HepG2 (cell line): Measurements from ENCODE around the gene AJM1.

ENCODE experiments used
- CTCF ChIP-seq: sonication (generic); formaldehyde crosslinking; IDR thresholded peaks from 2 replicates; pipeline ENCODE4 v1.5.0; 2020; ENCODE audit warnings: mild to moderate bottlenecking, missing genetic modification reagents, moderate library complexity
- EZH2 ChIP-seq: conservative IDR thresholded peaks from 2 replicates; pipeline ENCODE4 v1.6.1; 2012; ENCODE audit warnings: mild to moderate bottlenecking, low read depth, low read length, moderate library complexity
- HNRNPUL1 ChIP-seq: fragments of 200-400 bp; formaldehyde crosslinking; IDR thresholded peaks from 2 replicates; pipeline ENCODE4 v1.6.1; 2017; ENCODE audit warnings: low read depth, mild to moderate bottlenecking, low read length, moderate library complexity
- MNT ChIP-seq: fragments of 450-650 bp; IDR thresholded peaks from 2 replicates; pipeline ENCODE4 v1.6.1; 2016
- NFATC3 ChIP-seq: sonication (generic); formaldehyde crosslinking; IDR thresholded peaks from 2 replicates; pipeline ENCODE4 v1.5.1; 2020; ENCODE audit warnings: mild to moderate bottlenecking, missing genetic modification reagents
- PHF5A ChIP-seq: IDR thresholded peaks from one replicate; pipeline ENCODE4 v1.6.1; 2018; ENCODE audit warnings: low read depth, missing genetic modification reagents; ENCODE audit not compliant: unreplicated experiment
- POLR2AphosphoS2 ChIP-seq: IDR thresholded peaks from 2 replicates; pipeline ENCODE4 v1.6.1; 2011; ENCODE audit warnings: low read depth, low read length, improper control_type of control experiment
- RORA ChIP-seq: sonication (generic); formaldehyde crosslinking; IDR thresholded peaks from 2 replicates; pipeline ENCODE4 v1.5.0; 2020; ENCODE audit warnings: mild to moderate bottlenecking, missing genetic modification reagents, moderate library complexity
- SMAD3 ChIP-seq: sonication (generic); formaldehyde crosslinking; IDR thresholded peaks from 2 replicates; pipeline ENCODE4 v1.4.0; 2020; ENCODE audit warnings: missing genetic modification reagents
- WIZ ChIP-seq: sonication (generic); formaldehyde crosslinking; IDR thresholded peaks from 2 replicates; pipeline ENCODE4 v1.5.1; 2020; ENCODE audit warnings: mild to moderate bottlenecking, missing genetic modification reagents
- ZNF136 ChIP-seq: sonication (generic); formaldehyde crosslinking; IDR thresholded peaks from 2 replicates; pipeline ENCODE4 v1.8.1; 2022; ENCODE audit warnings: low read depth, mild to moderate bottlenecking, moderate library complexity, missing genetic modification reagents
- ZNF260 ChIP-seq: sonication (generic); formaldehyde crosslinking; IDR thresholded peaks from 2 replicates; pipeline ENCODE4 v1.4.0; 2020; ENCODE audit warnings: missing genetic modification reagents, low read depth, mild to moderate bottlenecking, borderline replicate concordance
- ZXDC ChIP-seq: sonication (generic); formaldehyde crosslinking; IDR thresholded peaks from 2 replicates; pipeline ENCODE4 v1.5.0; 2020; ENCODE audit warnings: mild to moderate bottlenecking, missing genetic modification reagents

GRCh38 chr9:136827794-136828473, 14.3 kb upstream of the AJM1 start:
- no peak for TF ChIP-seq HNRNPUL1
- TF ChIP-seq EZH2 = no peak
- no peak for TF ChIP-seq ZXDC
- TF ChIP-seq CTCF (CRISPR knock-in tag) = no peak
- TF ChIP-seq ZNF136 = no peak
- no peak for TF ChIP-seq POLR2AphosphoS2
- no peak for TF ChIP-seq PHF5A
- TF ChIP-seq MNT = no peak
- TF ChIP-seq WIZ (CRISPR knock-in tag) = no peak
- no peak for TF ChIP-seq NFATC3
- no peak for TF ChIP-seq SMAD3
- no peak for TF ChIP-seq ZNF260
- TF ChIP-seq RORA (CRISPR knock-in tag) = no peak
